SIG-M5 (cell line): ENCODE results near the gene CLDN2.
"Not testable (repeated sequence)": the region's sequence is repeated elsewhere in the genome, so short reads cannot be mapped to it uniquely, and the experiment has no call there.

Experiments used
- DNase-seq: peaks from one replicate; lab custom pipeline; 2025; lab: John Stamatoyannopoulos, UW

Gene CLDN2, protein sequence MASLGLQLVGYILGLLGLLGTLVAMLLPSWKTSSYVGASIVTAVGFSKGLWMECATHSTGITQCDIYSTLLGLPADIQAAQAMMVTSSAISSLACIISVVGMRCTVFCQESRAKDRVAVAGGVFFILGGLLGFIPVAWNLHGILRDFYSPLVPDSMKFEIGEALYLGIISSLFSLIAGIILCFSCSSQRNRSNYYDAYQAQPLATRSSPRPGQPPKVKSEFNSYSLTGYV

GRCh38 chrX:106919932-106920452 lies at the start of gene CLDN2:
CLDN2 (plus strand) TSS chrX:106920402; CDS start chrX:106928229, 7,827 bp downstream.
- DNase-seq = no peak

GRCh38 chrX:106872796-106873195 lies 47.4 kb upstream of the CLDN2 start:
- not testable (repeated sequence) for DNase-seq

GRCh38 chrX:106874075-106874474 lies 46.1 kb upstream of the CLDN2 start:
- no peak for DNase-seq

DNA sequence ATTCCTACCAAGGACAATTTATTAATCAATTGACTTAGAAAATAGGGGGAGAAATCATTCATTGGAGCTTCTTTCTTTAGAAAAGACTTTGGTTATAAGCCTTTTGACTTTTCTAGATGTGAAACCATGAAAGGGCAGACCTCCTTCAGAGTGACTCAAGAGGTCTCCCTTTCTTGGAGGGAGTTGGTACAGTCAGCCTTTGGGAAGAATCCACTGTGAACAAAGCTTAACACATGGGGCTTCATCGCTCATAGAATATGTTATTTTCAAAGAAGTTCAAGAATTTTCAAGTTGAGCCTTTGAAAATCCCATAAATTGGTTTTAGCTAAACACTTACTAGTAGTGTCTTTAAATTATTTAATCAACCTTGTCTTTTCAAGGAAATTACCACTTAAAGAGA lies 45.1 kb upstream of the CLDN2 start:
- no peak for DNase-seq

- DNase-seq = no peak
These were observed 30.7 kb upstream of the CLDN2 start for GRCh38 chrX:106889468-106889867.

DNA sequence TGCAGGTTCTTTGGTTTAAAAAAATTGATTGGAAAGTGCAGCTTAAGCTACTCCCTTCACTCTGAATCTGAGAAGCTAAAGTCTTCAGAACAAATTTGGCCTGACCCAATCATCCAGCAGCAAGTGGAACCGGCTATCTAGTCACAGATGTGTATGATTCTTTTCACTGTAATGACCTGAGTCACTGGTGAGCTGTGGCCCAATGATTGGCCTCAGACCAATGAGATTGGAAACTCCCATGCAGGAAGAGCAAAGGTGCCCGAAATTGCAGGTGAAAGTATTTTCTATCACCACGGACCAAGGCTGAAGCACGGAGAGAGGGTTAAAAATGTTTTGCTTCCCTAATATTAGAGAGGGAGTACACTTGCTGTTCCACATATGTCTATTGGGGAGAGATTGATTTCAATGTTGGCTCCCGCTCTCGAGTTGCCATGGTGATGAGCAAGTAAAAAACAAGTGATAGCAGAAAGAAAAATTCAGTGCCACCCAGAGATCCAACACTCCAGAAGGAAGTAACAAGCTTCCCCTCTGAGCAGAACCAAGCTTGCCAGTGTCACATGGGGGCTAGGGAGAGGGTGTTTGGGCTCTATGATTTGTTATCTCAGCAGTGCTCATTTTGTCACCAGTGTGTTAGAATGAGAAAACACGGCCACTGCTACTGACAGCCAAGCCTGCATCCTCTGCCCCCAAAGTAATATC lies 28.3 kb upstream of the CLDN2 start:
- no peak for DNase-seq

GRCh38 chrX:106894392-106894909 lies 25.8 kb upstream of the CLDN2 start:
- no peak for DNase-seq

DNA sequence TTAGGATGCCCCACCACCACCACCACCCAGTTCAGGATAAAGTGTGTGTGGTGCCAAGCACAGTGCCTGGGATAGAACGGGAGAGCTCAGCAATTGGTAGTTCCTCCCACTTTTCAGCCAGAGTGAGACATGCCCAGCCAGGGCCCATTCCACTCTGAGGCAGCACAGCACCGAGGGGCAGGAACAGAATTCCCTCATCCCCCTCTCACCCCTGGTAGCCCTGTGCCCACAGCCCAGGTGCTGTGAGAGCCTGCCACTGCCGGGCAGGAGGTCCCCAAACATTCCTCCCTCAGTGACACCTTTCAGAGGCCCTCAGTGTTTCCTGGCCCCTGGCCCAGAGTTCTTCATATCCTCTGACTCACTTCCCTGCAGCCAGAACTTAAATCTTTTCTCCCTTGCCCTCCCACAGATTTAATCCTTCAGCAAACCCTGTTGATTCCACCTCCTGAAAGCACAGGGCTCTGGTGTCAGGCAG lies 25.2 kb upstream of the CLDN2 start:
- no peak for DNase-seq

- no peak for DNase-seq
These were observed 22.9 kb upstream of the CLDN2 start for GRCh38 chrX:106897259-106897658.

GRCh38 chrX:106898462-106898861 lies 21.7 kb upstream of the CLDN2 start:
- no peak for DNase-seq

DNA sequence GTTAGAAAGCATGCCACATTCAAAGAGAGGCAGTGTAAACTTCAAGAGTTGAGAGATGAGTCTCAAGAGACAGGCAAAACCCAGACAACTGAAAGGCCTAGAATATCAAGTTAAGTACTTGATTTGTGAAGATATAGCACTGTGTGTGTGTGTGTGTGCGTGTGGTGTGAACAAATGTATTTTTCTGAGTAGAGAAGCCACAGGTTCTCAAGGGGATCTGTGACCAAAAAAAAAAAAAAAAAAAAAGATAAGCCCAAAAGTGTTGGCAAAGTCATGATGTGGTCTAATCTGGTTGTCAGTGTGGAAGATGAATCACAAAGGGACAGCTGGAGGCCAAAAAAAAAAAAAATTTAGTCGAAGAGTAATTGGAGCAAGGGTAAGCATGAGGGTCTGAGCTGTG lies 20.9 kb upstream of the CLDN2 start:
- no peak for DNase-seq

GRCh38 chrX:106899841-106900240 lies 20.4 kb upstream of the CLDN2 start:
- DNase-seq = no peak

DNA sequence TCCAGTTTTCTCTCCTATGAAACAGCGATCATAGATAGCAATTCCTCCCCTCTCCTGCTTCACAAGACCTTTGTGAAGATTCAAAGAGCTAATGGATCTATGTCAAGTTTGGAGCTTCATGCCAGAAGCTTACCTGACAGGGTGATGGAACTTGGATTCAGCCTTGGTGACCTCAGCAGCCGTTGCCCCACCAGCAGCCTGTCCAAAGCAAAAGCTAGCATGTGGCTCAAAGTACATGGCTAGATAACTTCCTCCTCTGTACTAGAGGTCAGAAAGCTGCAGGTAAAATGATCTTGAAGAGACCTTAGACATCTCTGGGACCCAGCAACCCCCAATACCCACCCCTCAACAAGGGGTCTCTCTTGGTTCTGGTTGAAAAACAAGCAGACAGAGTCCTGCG lies 18.9 kb upstream of the CLDN2 start:
- no peak for DNase-seq

GRCh38 chrX:106901781-106902219 lies 18.4 kb upstream of the CLDN2 start:
- DNase-seq = no peak

DNA sequence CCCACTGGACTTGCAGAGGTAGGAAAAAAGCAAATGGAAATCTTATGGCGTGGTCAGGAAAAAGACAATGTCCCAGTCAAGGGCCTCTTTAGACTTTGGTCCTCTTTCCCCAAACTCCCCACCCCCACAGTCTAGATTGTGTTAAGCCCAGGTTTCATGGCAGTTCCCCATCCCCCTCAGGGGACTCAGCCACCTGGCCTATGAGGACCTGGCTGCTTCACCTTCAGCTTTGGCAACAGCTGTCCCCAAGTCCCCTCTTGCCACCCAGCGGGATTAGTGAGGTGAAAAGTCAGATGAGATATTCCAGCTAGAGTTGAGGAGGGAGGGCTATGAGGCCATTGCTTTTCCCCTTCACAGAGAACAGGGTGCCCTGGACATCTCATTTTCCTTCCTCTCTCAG lies 17.5 kb upstream of the CLDN2 start:
- no peak for DNase-seq

GRCh38 chrX:106903291-106903824 lies 16.8 kb upstream of the CLDN2 start, which contains the start of gene RIPPLY1:
RIPPLY1 (minus strand) TSS chrX:106903341; CDS start chrX:106903287, 54 bp downstream.
- no peak for DNase-seq

DNA sequence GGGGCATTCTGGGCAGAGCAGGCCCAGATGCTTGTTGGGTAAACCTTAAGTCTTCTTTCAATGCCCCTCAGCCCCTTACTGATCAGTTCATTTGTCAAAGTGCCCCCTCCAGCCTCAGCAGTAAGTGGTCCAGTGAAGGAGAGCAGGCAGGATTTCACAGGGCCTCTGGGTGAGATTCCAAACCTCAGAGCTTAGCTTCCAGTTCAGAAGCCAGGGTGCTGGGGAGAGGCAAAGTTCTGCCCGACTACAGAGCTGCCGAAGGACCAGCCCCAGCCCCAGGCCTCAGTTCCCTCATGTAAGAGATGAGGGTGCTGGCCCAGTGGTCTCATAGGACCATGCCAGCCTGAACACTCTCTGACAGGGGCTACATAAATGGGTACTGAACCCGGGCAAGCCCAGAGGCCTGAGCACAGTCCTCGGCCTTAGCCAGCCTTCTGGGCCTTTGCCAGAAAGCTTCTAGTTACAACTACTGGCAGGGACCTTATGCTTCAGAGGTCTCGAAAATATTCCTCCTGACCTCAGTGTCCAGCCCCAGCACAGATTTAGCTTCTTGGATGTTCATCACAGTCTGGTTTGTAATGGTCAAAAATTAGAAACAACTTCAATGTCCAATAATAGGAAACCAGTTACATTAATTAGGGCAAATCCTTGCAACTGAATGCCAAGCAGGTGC lies 16.2 kb upstream of the CLDN2 start:
- DNase-seq = no peak

GRCh38 chrX:106905064-106905708 lies 15.0 kb upstream of the CLDN2 start:
- DNase-seq = no peak

DNA sequence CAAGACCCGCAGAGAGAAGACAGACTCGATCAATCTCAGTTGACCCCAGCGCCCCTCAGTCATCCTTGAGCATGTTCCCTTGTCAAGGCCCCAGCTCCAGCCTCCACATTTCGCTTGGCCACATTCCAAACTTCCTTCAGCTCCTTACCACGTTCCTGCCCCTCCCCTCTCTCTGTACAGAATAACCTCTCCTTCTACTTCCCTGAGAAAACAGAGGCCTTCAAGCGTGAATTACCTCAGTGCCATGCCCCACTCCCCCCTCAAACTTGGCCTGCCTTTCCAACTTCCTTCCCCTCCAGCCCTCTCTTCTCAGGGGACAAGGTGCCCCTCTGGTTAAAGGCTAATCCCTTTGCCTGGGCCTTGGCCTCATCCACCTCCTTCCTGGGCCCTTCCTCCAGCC lies 13.8 kb upstream of the CLDN2 start:
- no peak for DNase-seq

- DNase-seq = no peak
These were observed 7.3 kb upstream of the CLDN2 start for GRCh38 chrX:106912864-106913263.

GRCh38 chrX:106917830-106918500 lies 2.2 kb upstream of the CLDN2 start:
- no peak for DNase-seq
